Pancreas (tissue), 10 donors: ENCODE results near the gene PTPRCAP. TPM values are rescaled to one million over a fixed set of nuclear protein-coding genes. Genes with fewer than 3 reads are reported as not detected.
"Not testable (repeated sequence)": the region's sequence is repeated elsewhere in the genome, so short reads cannot be mapped to it uniquely, and the experiment has no call there.

Experiments used
- ATAC-seq, 4 donors: fragments of 200-7000 bp; cut with Tn5 transposase; one replicate each; pipeline versions ENCODE4 v1.8.0 to v1.9.1; 2020; ENCODE audit warnings: mild to moderate bottlenecking in 4 of 4, moderate library complexity in 4 of 4
- DNase-seq, 6 donors: peaks; one replicate each; pipeline ENCODE4 v3.0.0-alpha.2; 2020
- FAIRE-seq: peaks from 2 replicates; lab custom pipeline; 2012; peaks lifted over from hg19 to GRCh38; lab: Jason Lieb, UNC
- H3K27ac ChIP-seq, 4 donors: fragments of 200-600 bp; sonication (generic); 1 replicate in 3 of 4; 2 replicates in 1 of 4; pipeline versions ENCODE4 v1.5.0 to v1.8.0; 2020
- H3K27me3 ChIP-seq, 4 donors: fragments of 200-600 bp; one replicate each; pipeline ENCODE4 v1.8.0; 2021
- H3K36me3 ChIP-seq, 3 donors: fragments of 200-600 bp; sonication (generic) in 1 of 3; one replicate each; pipeline versions ENCODE4 v1.5.0 to v1.8.0; 2020 to 2021
- H3K4me1 ChIP-seq, 3 donors: fragments of 200-600 bp; one replicate each; pipeline ENCODE4 v1.8.0; 2021
- H3K4me3 ChIP-seq, 4 donors: fragments of 200-600 bp; sonication (generic) in 2 of 4; one replicate each; pipeline versions ENCODE4 v1.5.0 to v1.8.0; 2020 to 2021
- H3K9me3 ChIP-seq, 4 donors: fragments of 200-600 bp; one replicate each; pipeline ENCODE4 v1.8.0; 2021
- WGBS, 2 donors: extraction: QIAGEN DNeasy Blood & Tissue Kit; methylation state at CpG; one replicate each; pipeline ENCODE4 v1.1.7; 2013; 5-methylcytosine and 5-hydroxymethylcytosine counted together
- intact Hi-C, 3 donors: fragments of 100-400 bp; cut with DNase I; formaldehyde crosslinking; loops; one replicate each; pipeline versions ENCODE4 v1.11.1 to v1.14.2; 2022
- polyA plus RNA-seq, 2 donors: library from polyadenylated mRNA; stranded (reverse); fragments of 200-250 nt; gene quantifications; one replicate each; pipeline ENCODE4 v1.2.3, GENCODE V29; 2013
- total RNA-seq, 6 donors: library from RNA; stranded (reverse); fragmentation: NEBNext Ultra II Directional in 4 of 6; extraction: Animal tissue kit (Norgen Biotek cat#: 25700) in 4 of 6; gene quantifications; one replicate each; pipeline versions ENCODE4 v1.2.1 to v1.2.4, GENCODE V29; 2021 to 2023
- TF ChIP-seq, protein P1 (sequence below), 4 donors: fragments of 200-600 bp; sonication (generic) in 3 of 4; IDR thresholded peaks; one replicate each; pipeline versions ENCODE4 v1.5.0 to v1.8.0; 2021; ENCODE audit warnings: antibody characterized with exemption in 4 of 4
- donor health status: healthy with polysubstance abuse.
- donor health status: DM: no; HTN: no; CAD: no; lungs with moderate emphysema.
- donor health status: DM: no; HTN: no; CAD: no.
- donor health status: control.
- donor health status: control.
- donor health status: Bipolar disorder and iron deficiency.
- donor health status: DM: yes; HTN: yes; CAD: no.
- donor health status: DM: no; HTN: no; CAD: no.
- donor health status: DM: no; HTN: no; CAD: no.
- donor health status: DM: yes; HTN: yes; CAD: no.

Gene PTPRCAP
- total and polyA plus RNA-seq, 8 donors: 0.63 to 13.1 (median 2.2) TPM

DNA sequence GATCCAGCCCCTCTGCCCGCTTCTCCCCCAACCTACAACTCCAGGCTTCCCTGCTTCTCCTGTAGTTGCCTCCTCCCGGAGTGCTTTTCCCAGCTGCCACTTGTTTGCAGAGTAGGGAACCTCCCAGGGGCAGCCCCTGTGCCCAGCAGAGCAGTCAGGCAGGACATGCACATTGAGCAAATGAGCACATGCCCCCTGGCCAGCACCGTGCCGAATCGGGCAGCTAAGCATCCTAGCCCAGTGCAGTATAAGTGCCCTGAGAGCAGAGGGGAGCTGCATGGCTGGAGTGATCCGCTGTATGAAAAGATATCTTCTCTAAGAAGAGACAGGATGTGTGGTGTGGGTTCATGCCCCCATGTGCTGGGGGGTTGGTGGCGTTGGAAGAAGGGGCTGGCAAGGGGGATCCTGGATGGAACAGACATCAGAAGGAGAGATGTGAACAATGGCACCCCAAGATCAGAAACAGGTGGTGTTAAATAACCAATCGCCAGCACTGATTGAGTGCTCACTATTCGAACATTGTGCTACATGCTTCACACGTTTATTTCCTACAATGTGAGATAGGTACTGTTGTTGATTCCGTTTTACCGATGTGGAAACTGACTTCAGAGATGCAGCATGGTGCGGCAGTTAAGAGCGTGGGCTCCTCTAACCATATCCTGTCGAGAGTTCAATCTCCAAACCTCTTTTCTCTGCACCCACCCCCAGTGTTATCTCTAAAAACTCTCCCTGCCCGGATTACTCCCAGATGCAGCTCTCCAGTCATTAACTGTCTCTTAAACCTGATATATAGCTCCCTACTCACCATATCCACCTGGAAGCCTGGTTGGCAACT lies 46.6 kb upstream of the PTPRCAP start:
- intact Hi-C loops: no loop called here
- no peaks in the 10 kb centered on the region for H3K27me3 ChIP-seq
- H3K4me1 ChIP-seq: peaks cover 5 to 11% (median 11%) of the 10 kb centered on the region in 3 donors
- TF ChIP-seq, protein P1, sequence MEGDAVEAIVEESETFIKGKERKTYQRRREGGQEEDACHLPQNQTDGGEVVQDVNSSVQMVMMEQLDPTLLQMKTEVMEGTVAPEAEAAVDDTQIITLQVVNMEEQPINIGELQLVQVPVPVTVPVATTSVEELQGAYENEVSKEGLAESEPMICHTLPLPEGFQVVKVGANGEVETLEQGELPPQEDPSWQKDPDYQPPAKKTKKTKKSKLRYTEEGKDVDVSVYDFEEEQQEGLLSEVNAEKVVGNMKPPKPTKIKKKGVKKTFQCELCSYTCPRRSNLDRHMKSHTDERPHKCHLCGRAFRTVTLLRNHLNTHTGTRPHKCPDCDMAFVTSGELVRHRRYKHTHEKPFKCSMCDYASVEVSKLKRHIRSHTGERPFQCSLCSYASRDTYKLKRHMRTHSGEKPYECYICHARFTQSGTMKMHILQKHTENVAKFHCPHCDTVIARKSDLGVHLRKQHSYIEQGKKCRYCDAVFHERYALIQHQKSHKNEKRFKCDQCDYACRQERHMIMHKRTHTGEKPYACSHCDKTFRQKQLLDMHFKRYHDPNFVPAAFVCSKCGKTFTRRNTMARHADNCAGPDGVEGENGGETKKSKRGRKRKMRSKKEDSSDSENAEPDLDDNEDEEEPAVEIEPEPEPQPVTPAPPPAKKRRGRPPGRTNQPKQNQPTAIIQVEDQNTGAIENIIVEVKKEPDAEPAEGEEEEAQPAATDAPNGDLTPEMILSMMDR (IDR thresholded peaks at IDR 0.05): no peak
- H3K9me3 ChIP-seq: no peaks in the 10 kb centered on the region
- WGBS, 2 donors: 87 to 88% methylated on average over 16 of the region's 16 CpGs
- H3K4me3 ChIP-seq: peak overlapping the region in 2 of 4 donors; percentile 53 to 62
- H3K27ac ChIP-seq: peak overlapping the region in 1 of 4 donors; percentile 73
- ATAC-seq (no peak), FAIRE-seq (no peak), DNase-seq (peak in 2 of 6 donors; percentile 46 to 65)
- no peaks in the 10 kb centered on the region for H3K36me3 ChIP-seq

DNA sequence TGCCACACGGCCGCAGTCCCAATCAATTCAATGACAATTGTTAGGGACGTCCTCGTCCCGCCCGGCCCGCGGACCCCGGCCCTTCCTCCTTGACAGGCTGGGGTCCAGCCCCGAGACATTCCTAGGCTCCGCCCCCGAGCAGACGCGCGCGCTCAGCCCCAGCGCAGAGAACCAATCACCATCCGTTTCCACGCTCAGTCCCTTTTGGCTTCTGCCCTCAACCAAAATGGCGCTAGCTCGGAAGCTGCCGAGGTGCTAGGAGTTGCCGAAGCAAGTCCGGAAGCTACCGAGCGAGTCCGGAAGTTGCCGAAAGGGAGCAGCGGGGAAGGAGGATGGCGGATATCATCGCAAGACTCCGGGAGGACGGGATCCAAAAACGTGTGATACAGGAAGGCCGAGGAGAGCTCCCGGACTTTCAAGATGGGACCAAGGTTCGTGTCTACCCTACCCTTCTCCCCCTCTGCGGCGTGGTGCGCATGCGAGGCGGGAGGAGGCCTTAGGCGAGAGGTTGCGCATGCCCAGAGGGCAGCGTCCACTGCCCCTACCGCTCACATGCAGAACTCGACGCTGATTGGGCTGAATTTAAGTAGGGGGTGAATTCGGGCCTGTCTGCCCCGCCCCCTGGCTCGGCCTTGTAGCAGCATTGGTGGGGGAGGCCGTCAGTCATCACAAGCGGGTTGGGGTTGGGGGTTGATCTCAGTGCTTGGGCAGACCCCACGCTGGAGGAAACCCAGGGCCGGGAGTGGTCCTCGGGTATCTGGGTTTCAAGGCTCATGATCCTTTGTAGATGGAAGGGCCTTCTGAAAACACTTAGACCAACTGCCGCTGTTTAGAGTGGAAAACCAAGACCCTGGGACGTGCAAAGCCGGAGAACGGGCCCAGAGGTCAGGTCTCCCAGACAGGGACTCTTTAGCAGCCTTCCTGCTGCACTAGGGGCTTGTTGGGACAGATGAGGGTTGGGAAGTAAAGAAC lies 45.6 kb upstream of the PTPRCAP start, which contains the start of gene AIP:
Gene AIP, plus strand, starts transcription at position 200 of the 972 bp plus-strand sequence. Its CDS starts 133 bp downstream, at position 333.
- Histone ChIP-seq H3K4me1 (peaks cover 5 to 11% (median 11%) of the 10 kb centered on the region in 3 donors), H3K27ac (peak within 1 kb of the TSS; percentile 57 to 87 (median 65)), H3K9me3 (no peaks in the 10 kb centered on the region), H3K27me3 (no peaks in the 10 kb centered on the region), H3K4me3 (peak within 1 kb of the TSS; percentile 20 to 62 (median 48)), H3K36me3 (no peaks in the 10 kb centered on the region)
- FAIRE-seq (no peak), ATAC-seq (peak; percentile 97 to 99 (median 98)), DNase-seq (peak; percentile 94 to 99 (median 98))
- intact Hi-C loops: no loop called here
- TF ChIP-seq, protein P1 (IDR thresholded peaks at IDR 0.05): no peak
- WGBS, 2 donors: 10 to 11% methylated on average over 55 to 60 of the region's 60 CpGs

DNA sequence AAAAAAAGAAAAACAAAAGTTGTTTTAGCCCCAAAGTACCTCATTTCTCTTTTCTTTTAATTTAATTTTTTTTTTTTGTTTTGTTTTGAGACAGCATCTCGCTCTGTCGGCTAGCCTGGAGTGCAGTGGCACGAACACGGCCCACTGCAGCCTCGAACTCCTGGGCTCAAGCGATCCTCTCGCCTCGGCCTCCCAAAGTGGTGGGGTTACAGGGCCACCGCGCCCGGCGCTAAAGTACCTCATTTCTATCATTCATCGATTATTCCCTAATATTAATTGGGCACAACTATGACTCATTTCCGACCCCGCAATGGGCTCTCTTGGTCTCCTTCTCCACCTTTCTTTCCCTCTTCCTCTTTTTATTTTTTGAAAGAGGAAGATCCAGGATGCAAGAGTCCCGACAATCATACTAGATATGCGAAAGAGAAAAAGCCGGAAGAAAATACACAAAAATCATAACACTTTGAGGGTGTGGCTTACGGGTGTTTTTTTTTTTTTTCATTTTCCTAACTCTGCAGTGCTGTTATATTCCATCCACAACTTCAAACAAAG lies 44.9 kb upstream of the PTPRCAP start:
- Histone ChIP-seq H3K27ac (peak overlapping the region; percentile 57 to 87 (median 65)), H3K9me3 (no peaks in the 10 kb centered on the region), H3K36me3 (no peaks in the 10 kb centered on the region), H3K4me3 (peak overlapping the region; percentile 20 to 62 (median 48)), H3K27me3 (no peaks in the 10 kb centered on the region), H3K4me1 (peaks cover 5 to 11% (median 11%) of the 10 kb centered on the region in 3 donors)
- 41 to 44% methylated on average over 19 of the region's 19 CpGs for WGBS, 2 donors
- ATAC-seq: peak; percentile 44 to 55 (median 53)
- peak in 2 of 6 donors; percentile 27 to 33 for DNase-seq
- FAIRE-seq: no peak
- intact Hi-C loops: no loop called here
- TF ChIP-seq, protein P1 (IDR thresholded peaks at IDR 0.05): no peak

DNA sequence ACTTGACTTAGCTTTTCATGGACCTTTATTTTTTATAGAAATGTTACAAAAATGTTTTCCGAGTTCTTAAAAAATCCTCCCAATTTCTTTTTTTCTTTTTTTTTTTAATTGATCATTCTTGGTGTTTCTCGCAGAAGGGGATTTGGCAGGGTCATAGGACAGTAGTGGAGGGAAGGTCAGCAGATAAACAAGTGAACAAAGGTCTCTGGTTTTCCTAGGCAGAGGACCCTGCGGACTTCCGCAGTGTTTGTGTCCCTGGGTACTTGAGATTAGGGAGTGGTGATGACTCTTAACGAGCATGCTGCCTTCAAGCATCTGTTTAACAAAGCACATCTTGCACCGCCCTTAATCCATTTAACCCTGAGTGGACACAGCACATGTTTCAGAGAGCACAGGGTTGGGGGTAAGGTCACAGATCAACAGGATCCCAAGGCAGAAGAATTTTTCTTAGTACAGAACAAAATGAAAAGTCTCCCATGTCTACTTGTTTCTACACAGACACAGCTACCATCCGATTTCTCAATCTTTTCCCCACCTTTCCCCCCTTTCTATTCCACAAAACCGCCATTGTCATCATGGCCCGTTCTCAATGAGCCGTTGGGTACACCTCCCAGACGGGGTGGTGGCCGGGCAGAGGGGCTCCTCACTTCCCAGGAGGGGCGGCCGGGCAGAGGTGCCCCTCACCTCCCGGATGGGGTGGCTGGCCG lies 40.0 kb upstream of the PTPRCAP start:
- FAIRE-seq, H3K4me3 ChIP-seq, ATAC-seq, H3K4me1 ChIP-seq, H3K36me3 ChIP-seq, intact Hi-C loops, H3K27ac ChIP-seq, H3K27me3 ChIP-seq, H3K9me3 ChIP-seq, DNase-seq: not testable (repeated sequence)
- WGBS, 2 donors: 76 to 84% methylated on average over 12 to 14 of the region's 16 CpGs

DNA sequence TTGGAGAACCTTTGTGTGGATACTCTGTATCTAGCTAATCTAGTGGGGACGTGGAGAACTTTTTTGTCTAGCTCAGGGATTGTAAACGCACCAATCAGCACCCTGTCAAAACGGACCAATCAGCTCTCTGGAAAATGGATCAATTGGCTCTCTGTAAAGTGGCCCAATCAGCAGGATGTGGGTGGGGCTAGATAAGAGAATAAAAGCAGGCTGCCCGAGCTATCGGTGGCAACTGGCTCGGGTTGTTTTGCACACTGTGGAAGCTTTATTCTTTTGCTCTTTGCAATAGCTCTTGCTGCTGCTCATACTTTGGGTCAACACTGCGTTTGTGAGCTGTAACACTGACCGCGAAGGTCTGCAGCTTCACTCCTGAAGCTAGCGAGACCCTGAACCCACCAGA lies 39.2 kb upstream of the PTPRCAP start:
- intact Hi-C loops, FAIRE-seq: not testable (repeated sequence)

More for the DNA sequence above, 39.2 kb upstream of the PTPRCAP start:
- 64 to 68% methylated on average over 10 of the region's 10 CpGs for WGBS, 2 donors
- H3K4me3 ChIP-seq, H3K9me3 ChIP-seq, H3K27ac ChIP-seq, DNase-seq, H3K36me3 ChIP-seq, H3K27me3 ChIP-seq, H3K4me1 ChIP-seq, ATAC-seq: not testable (repeated sequence)
